CD4-positive, alpha-beta T cell (primary cell): ENCODE measurements around the gene REV3L. TPM values are rescaled to one million over a fixed set of nuclear protein-coding genes. Genes with fewer than 3 reads are reported as not detected.

Experiments used
- ATAC-seq: fragments of 200-7000 bp; cut with Tn5 transposase; one replicate; pipeline ENCODE4 v1.10.0; 2022; ENCODE audit warnings: mild to moderate bottlenecking; ENCODE audit not compliant: poor library complexity
- CTCF ChIA-PET: fragments of 350-600 bp; sonication (Branson Sonifier 250); formaldehyde crosslinking; loops from one replicate; lab custom pipeline; 2021; ENCODE audit warnings: antibody characterized with exemption, inconsistent platforms; lab: Charles Lee
- POLR2A ChIA-PET: fragments of 350-600 bp; sonication (Branson Sonifier 250); formaldehyde crosslinking; loops from one replicate; lab custom pipeline; 2021; ENCODE audit warnings: antibody characterized with exemption, inconsistent platforms; lab: Charles Lee
- DNase-seq, 14 experiments: peaks; one replicate each; pipeline ENCODE4 v3.0.0-alpha.2; 2013 to 2020; ENCODE audit warnings: mixed read lengths in 2 of 14
- H3K27ac ChIP-seq, 2 donors: one replicate each; pipeline versions ENCODE4 v1.5.1 to v1.7.0; 2013; ENCODE audit warnings: low read length in 2 of 2, low read depth in 1 of 2, mild to moderate bottlenecking in 1 of 2
- H3K27me3 ChIP-seq, 2 experiments: 1 replicate in 1 of 2; 2 replicates in 1 of 2; pipeline versions ENCODE4 v1.6.1 to v1.7.0; 2013; ENCODE audit warnings: low read length in 2 of 2, control low read depth in 1 of 2, mild to moderate bottlenecking in 1 of 2, moderate library complexity in 1 of 2; ENCODE audit not compliant: insufficient read depth in 2 of 2, control insufficient read depth in 1 of 2
- H3K36me3 ChIP-seq: one replicate; pipeline ENCODE4 v1.6.1; 2013; ENCODE audit warnings: low read length, control low read depth; ENCODE audit not compliant: insufficient read depth
- H3K4me1 ChIP-seq: one replicate; pipeline ENCODE4 v1.6.1; 2013; ENCODE audit warnings: low read length, control low read depth; ENCODE audit not compliant: insufficient read depth
- H3K4me3 ChIP-seq: one replicate; pipeline ENCODE4 v1.5.1; 2013; ENCODE audit warnings: mild to moderate bottlenecking, low read length, moderate library complexity
- H3K9me3 ChIP-seq, 2 experiments: 1 replicate in 1 of 2; 2 replicates in 1 of 2; pipeline versions ENCODE4 v1.6.1 to v1.7.0; 2013; ENCODE audit warnings: low read length in 2 of 2, mild to moderate bottlenecking in 2 of 2, control low read depth in 1 of 2, moderate library complexity in 1 of 2; ENCODE audit not compliant: control insufficient read depth in 1 of 2, insufficient read depth in 1 of 2
- H3K27ac Mint-ChIP-seq: one replicate; pipeline ENCODE4 v1.8.0; 2020; ENCODE audit warnings: mixed read lengths
- H3K27me3 Mint-ChIP-seq: one replicate; pipeline ENCODE4 v1.8.0; 2021; ENCODE audit warnings: mixed read lengths
- H3K36me3 Mint-ChIP-seq: one replicate; pipeline ENCODE4 v1.8.0; 2021; ENCODE audit warnings: low read depth, mixed read lengths
- H3K4me1 Mint-ChIP-seq: one replicate; pipeline ENCODE4 v1.8.0; 2021; ENCODE audit warnings: low read depth, mixed read lengths
- H3K4me3 Mint-ChIP-seq: one replicate; pipeline ENCODE4 v1.8.0; 2020; ENCODE audit warnings: mild to moderate bottlenecking, mixed read lengths
- H3K9me3 Mint-ChIP-seq: one replicate; pipeline ENCODE4 v1.8.0; 2020; ENCODE audit warnings: mixed read lengths
- CTCF ChIP-seq: fragments of 200-600 bp; IDR thresholded peaks from one replicate; pipeline ENCODE4 v1.8.0; 2022; ENCODE audit warnings: antibody characterized with exemption, mild to moderate bottlenecking
- intact Hi-C, 2 experiments: fragments of 100-400 bp; cut with DNase I in 1 of 2; cut with micrococcal nuclease in 1 of 2; formaldehyde crosslinking; loops; one replicate each; pipeline versions ENCODE4 v1.15.1 to v1.9.0; 2023 to 2025; cut with DNase I, micrococcal nuclease
- total RNA-seq, 174 experiments: library from RNA in 2 of 174; stranded (reverse) in 2 of 174; gene quantifications; one replicate each; pipeline ENCODE4 v1.2.3 and lab custom pipeline; 2021 to 2026

The REV3L gene
- total RNA-seq, 2 experiments from 2014 or later = 17.0 to 20.6 TPM

GRCh38 chr6:111439171-111439570 is 43.8 kb downstream of the REV3L start:
- Mint-ChIP-seq H3K27me3 (no peaks in the 10 kb centered on the region), H3K4me3 (no peak overlapping the region), H3K36me3 (peaks cover 9% of the 10 kb centered on the region), H3K9me3 (peaks cover 3% of the 10 kb centered on the region), H3K4me1 (peaks cover 49% of the 10 kb centered on the region), H3K27ac (no peak overlapping the region)
- ChIA-PET CTCF (no interaction called here), POLR2A (no interaction called here)
- Histone ChIP-seq H3K27ac (no peak overlapping the region), H3K4me1 (no peaks in the 10 kb centered on the region), H3K4me3 (no peak overlapping the region), H3K36me3 (no peaks in the 10 kb centered on the region), H3K27me3 (no peaks in the 10 kb centered on the region), H3K9me3 (no peaks in the 10 kb centered on the region)
- intact Hi-C loops = no loop called here
- ATAC-seq (no peak), DNase-seq (no peak)
- no peak for TF ChIP-seq CTCF

- ChIA-PET POLR2A (no interaction called here), CTCF (interaction anchor here (0.5 kb wide), 1 partner anchor 10 kb away, joined by 3 read pairs; no protein-coding TSS in a partner anchor)
- no peaks in the 10 kb centered on the region for H3K4me1 ChIP-seq
- peaks cover 5% of the 10 kb centered on the region for H3K9me3 Mint-ChIP-seq
- no peaks in the 10 kb centered on the region for H3K27me3 ChIP-seq
- ATAC-seq = no peak
- H3K4me3 Mint-ChIP-seq = no peak overlapping the region
- H3K4me1 Mint-ChIP-seq = peaks cover 52% of the 10 kb centered on the region
- TF ChIP-seq CTCF = no peak
- H3K27ac ChIP-seq = no peak overlapping the region
- intact Hi-C loops = no loop called here
- no peaks in the 10 kb centered on the region for H3K27me3 Mint-ChIP-seq
- H3K9me3 ChIP-seq = no peaks in the 10 kb centered on the region
- H3K27ac Mint-ChIP-seq = no peak overlapping the region
- DNase-seq = no peak
- H3K36me3 ChIP-seq = no peaks in the 10 kb centered on the region
- no peak overlapping the region for H3K4me3 ChIP-seq
- H3K36me3 Mint-ChIP-seq = peaks cover 9% of the 10 kb centered on the region
Observed at GRCh38 chr6:111437573-111437972, 45.4 kb downstream of the REV3L start.

GRCh38 chr6:111432511-111432910 is 50.5 kb downstream of the REV3L start:
- Mint-ChIP-seq H3K4me1 (peaks cover 53% of the 10 kb centered on the region), H3K27me3 (no peaks in the 10 kb centered on the region), H3K27ac (peak overlapping the region; percentile 1), H3K9me3 (peaks cover 18% of the 10 kb centered on the region), H3K4me3 (no peak overlapping the region), H3K36me3 (peaks cover 46% of the 10 kb centered on the region)
- no peak for TF ChIP-seq CTCF
- intact Hi-C loops = loop anchor here in 1 of 2 experiments (5.0 kb wide), 1 partner anchor 45 kb away; no protein-coding TSS in a partner anchor
- DNase-seq (no peak), ATAC-seq (no peak)
- Histone ChIP-seq H3K4me1 (peaks cover 3% of the 10 kb centered on the region), H3K27ac (no peak overlapping the region), H3K9me3 (peaks cover 6 to 9% of the 10 kb centered on the region in 2 experiments), H3K36me3 (no peaks in the 10 kb centered on the region), H3K27me3 (no peaks in the 10 kb centered on the region), H3K4me3 (no peak overlapping the region)
- POLR2A ChIA-PET = interaction anchor here (0.6 kb wide), 1 partner anchor 20 kb away, joined by 4 read pairs; no protein-coding TSS in a partner anchor
- CTCF ChIA-PET = no interaction called here
